MCF 10A (cell line): ENCODE measurements around the gene SMPD4. TPM values are rescaled to one million over a fixed set of nuclear protein-coding genes. Genes with fewer than 3 reads are reported as not detected.
"Not testable (repeated sequence)": the region's sequence is repeated elsewhere in the genome, so short reads cannot be mapped to it uniquely, and the experiment has no call there.

Experiments used
- BruUV-seq: library from RNA; stranded (reverse); fragments of 400-500 nt; replicated peaks from 2 replicates; lab custom pipeline; 2021; lab: Mats Ljungman, UMichigan
- CTCF ChIA-PET: fragments of 300-600 bp; sonication (Branson Sonifier 250); formaldehyde crosslinking; extraction: SDS; loops from one replicate; lab custom pipeline; 2021; ENCODE audit warnings: antibody characterized with exemption, inconsistent platforms; lab: Yijun Ruan, JAX
- POLR2A ChIA-PET: fragments of 300-600, 350-650 bp; sonication (Branson Sonifier 250); formaldehyde crosslinking; extraction: SDS; loops from one replicate; lab custom pipeline; 2020; ENCODE audit warnings: antibody characterized with exemption, inconsistent platforms; lab: Yijun Ruan, JAX
- DNase-seq: peaks from one replicate; pipeline ENCODE4 v3.0.0-alpha.2; 2018; ENCODE audit not compliant: unreplicated experiment
- H3K27ac Mint-ChIP-seq: one replicate; pipeline ENCODE4 v1.8.0; 2022; ENCODE audit warnings: mild to moderate bottlenecking, low read depth, mixed read lengths; ENCODE audit not compliant: unreplicated experiment
- H3K27me3 Mint-ChIP-seq: one replicate; pipeline ENCODE4 v1.8.0; 2022; ENCODE audit warnings: mixed read lengths; ENCODE audit not compliant: insufficient read depth, unreplicated experiment
- H3K36me3 Mint-ChIP-seq: one replicate; pipeline ENCODE4 v1.8.0; 2022; ENCODE audit warnings: mild to moderate bottlenecking, moderate library complexity, mixed read lengths; ENCODE audit not compliant: insufficient read depth, unreplicated experiment
- H3K4me1 Mint-ChIP-seq: one replicate; pipeline ENCODE4 v1.8.0; 2022; ENCODE audit warnings: mixed read lengths; ENCODE audit not compliant: insufficient read depth, unreplicated experiment
- H3K4me3 Mint-ChIP-seq: one replicate; pipeline ENCODE4 v1.8.0; 2022; ENCODE audit warnings: mild to moderate bottlenecking, moderate library complexity, mixed read lengths; ENCODE audit not compliant: unreplicated experiment
- H3K9me3 Mint-ChIP-seq: one replicate; pipeline ENCODE4 v1.8.0; 2022; ENCODE audit warnings: mixed read lengths; ENCODE audit not compliant: unreplicated experiment
- intact Hi-C: fragments of 100-400 bp; cut with micrococcal nuclease; formaldehyde crosslinking; loops from 2 replicates; pipeline ENCODE4 v1.14.1; 2022
- total RNA-seq: library from RNA; stranded (reverse); gene quantifications from 2 replicates; pipeline ENCODE4 v1.2.3, GENCODE V29; 2022
- TF ChIP-seq, protein P1 (sequence below): fragments of 200-600 bp; IDR thresholded peaks from one replicate; pipeline ENCODE4 v1.8.0; 2022; ENCODE audit warnings: antibody characterized with exemption, mild to moderate bottlenecking; ENCODE audit not compliant: unreplicated experiment

Gene SMPD4
- total RNA-seq, 1 experiment from 2014 or later: 41.1 TPM

DNA sequence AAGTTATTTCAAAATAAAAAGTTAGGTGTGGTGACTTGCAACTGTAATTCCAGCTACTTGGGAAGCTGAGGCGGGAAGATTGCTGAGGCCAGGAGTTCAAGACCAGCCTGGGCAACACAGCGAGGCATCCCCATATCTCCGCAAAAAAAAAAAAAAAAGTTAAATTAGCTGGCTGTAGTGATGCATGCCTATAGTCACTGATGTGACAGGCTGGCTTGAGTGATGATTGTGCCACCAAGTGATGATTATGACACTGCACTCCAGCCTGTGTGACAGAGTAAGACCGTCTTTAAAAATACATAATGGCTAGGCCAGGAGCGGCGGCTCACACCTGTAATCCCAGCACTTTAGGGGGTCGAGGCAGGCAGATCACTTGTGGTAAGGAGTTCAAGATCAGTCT, 11.5 kb downstream of the SMPD4 start:
- TF ChIP-seq, protein P1, sequence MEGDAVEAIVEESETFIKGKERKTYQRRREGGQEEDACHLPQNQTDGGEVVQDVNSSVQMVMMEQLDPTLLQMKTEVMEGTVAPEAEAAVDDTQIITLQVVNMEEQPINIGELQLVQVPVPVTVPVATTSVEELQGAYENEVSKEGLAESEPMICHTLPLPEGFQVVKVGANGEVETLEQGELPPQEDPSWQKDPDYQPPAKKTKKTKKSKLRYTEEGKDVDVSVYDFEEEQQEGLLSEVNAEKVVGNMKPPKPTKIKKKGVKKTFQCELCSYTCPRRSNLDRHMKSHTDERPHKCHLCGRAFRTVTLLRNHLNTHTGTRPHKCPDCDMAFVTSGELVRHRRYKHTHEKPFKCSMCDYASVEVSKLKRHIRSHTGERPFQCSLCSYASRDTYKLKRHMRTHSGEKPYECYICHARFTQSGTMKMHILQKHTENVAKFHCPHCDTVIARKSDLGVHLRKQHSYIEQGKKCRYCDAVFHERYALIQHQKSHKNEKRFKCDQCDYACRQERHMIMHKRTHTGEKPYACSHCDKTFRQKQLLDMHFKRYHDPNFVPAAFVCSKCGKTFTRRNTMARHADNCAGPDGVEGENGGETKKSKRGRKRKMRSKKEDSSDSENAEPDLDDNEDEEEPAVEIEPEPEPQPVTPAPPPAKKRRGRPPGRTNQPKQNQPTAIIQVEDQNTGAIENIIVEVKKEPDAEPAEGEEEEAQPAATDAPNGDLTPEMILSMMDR: no peak
- H3K27ac Mint-ChIP-seq: no peak overlapping the region
- CTCF ChIA-PET: interaction anchor here (0.7 to 1.2 kb wide), 3 partner anchors 9 to 161 kb away, joined by 3 to 5 read pairs (median 4); no protein-coding TSS in a partner anchor
- no peak overlapping the region for H3K4me3 Mint-ChIP-seq
- BruUV-seq: no TSS peak
- POLR2A ChIA-PET: no interaction called here
- no peak for DNase-seq
- peaks cover 69% of the 10 kb centered on the region for H3K36me3 Mint-ChIP-seq
- H3K4me1 Mint-ChIP-seq: no peaks in the 10 kb centered on the region
- no peaks in the 10 kb centered on the region for H3K9me3 Mint-ChIP-seq
- intact Hi-C loops: no loop called here
- H3K27me3 Mint-ChIP-seq: no peaks in the 10 kb centered on the region

DNA sequence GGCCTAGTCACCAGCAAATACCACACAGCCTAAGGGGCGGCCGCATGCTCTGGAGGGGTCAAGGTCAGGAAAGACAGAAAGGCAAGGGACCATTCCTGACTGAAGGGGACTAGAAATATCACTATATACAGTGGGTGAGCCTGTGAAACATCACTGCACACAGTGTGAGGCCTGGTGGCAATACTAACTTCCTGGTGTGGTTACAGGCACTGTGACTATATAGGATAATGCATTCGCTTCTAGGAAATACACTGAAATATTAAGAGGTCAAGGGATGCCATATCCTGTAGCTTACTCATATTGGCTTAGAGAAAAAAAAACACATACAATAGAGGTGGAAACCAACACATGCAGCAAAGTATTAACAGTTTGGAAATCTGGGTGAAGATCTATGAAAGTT, 12.2 kb downstream of the SMPD4 start:
- H3K4me1 Mint-ChIP-seq, H3K9me3 Mint-ChIP-seq, BruUV-seq, H3K27me3 Mint-ChIP-seq, H3K27ac Mint-ChIP-seq, DNase-seq, POLR2A ChIA-PET, intact Hi-C loops, H3K4me3 Mint-ChIP-seq: not testable (repeated sequence)
- CTCF ChIA-PET: interaction anchor here (0.7 kb wide), 2 partner anchors 13 to 1909 kb away, joined by 3 to 4 read pairs; no protein-coding TSS in a partner anchor
- peaks cover 73% of the 10 kb centered on the region for H3K36me3 Mint-ChIP-seq

DNA sequence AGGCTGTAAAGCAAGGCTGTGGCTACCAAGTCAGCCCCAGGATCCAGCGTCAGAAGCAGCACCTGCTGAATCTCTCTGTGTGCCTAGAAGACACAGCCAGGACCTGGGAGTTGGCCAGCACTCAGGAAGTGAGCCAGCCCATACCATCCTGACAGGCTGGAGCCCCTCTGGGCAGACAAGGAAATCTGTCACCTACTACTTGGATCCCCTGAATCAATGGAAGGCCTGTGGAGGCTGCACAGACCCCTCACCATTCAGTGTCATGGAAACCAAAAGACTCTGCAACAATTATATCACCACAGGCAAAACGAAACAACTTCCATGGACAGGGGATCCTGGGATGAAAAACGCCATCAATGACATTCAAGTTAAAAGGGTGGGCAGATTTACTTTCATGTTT, 14.8 kb downstream of the SMPD4 start:
- CTCF ChIA-PET, DNase-seq, H3K27ac Mint-ChIP-seq, BruUV-seq, POLR2A ChIA-PET, H3K9me3 Mint-ChIP-seq, H3K4me1 Mint-ChIP-seq, H3K4me3 Mint-ChIP-seq, H3K27me3 Mint-ChIP-seq, intact Hi-C loops: not testable (repeated sequence)
- peaks cover 73% of the 10 kb centered on the region for H3K36me3 Mint-ChIP-seq

DNA sequence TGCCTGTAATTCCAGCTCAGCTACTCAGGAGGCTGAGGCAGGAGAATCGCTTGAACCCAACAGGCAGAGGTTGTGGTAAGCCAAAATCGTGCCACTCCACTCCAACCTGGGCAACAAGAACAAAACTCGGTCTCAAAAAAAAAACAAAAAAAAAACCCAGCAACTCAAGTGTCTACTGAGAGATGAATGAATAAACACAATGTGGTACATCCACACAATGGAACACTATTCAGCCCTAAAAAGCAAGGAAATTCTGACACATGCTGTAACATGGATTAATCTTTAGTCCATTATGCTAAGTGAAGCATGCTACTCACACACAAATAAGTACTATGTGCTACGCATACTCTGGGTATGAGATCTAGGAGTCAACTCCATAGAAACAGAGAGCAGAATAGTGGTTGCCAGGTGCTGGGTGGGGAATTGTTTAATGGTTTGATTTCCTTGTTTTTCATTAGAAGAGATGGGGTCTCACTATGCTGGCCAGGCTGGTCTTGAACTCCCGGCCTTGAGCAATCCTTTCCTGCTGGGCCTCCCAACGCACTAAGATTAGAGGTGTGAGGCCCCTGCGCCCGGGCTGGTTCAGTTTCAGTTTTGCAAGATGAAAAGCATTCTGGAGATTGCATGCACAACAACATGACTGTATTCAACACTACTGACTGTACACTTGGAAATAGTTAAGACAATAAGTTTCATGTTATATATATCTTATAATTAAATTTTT, 15.9 kb downstream of the SMPD4 start:
- Mint-ChIP-seq H3K27ac (no peak overlapping the region), H3K27me3 (no peaks in the 10 kb centered on the region), H3K4me3 (no peak overlapping the region), H3K36me3 (peaks cover 65% of the 10 kb centered on the region), H3K9me3 (no peaks in the 10 kb centered on the region), H3K4me1 (no peaks in the 10 kb centered on the region)
- intact Hi-C loops: no loop called here
- no TSS peak for BruUV-seq
- TF ChIP-seq, protein P1: no peak
- DNase-seq: no peak
- CTCF ChIA-PET: no interaction called here
- POLR2A ChIA-PET: no interaction called here

DNA sequence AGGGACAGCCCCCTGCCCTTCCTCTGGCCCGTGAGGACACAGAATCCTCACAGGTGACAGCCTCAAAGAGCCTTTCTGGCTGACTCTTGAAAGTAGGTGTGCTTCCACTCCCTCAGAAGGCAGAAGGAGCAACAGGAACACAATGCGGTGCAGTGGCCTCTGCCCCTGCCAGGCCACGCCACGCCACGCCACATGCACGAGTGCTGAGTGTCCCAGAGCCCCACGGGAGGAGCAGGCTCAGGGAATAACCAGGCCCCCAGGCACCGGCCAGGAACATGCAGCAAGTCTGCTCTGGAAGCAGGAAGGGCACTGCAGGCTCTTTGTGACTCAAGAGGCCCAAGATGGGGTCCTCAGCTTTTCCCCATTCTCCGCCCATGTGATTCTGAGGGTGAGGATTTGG, 18.4 kb downstream of the SMPD4 start:
- POLR2A ChIA-PET: no interaction called here
- peaks cover 50% of the 10 kb centered on the region for H3K36me3 Mint-ChIP-seq
- TF ChIP-seq, protein P1: no peak
- no peaks in the 10 kb centered on the region for H3K4me1 Mint-ChIP-seq
- no peaks in the 10 kb centered on the region for H3K9me3 Mint-ChIP-seq
- no TSS peak for BruUV-seq
- H3K4me3 Mint-ChIP-seq: no peak overlapping the region
- CTCF ChIA-PET: no interaction called here
- no peaks in the 10 kb centered on the region for H3K27me3 Mint-ChIP-seq
- no peak overlapping the region for H3K27ac Mint-ChIP-seq
- intact Hi-C loops: no loop called here
- no peak for DNase-seq

DNA sequence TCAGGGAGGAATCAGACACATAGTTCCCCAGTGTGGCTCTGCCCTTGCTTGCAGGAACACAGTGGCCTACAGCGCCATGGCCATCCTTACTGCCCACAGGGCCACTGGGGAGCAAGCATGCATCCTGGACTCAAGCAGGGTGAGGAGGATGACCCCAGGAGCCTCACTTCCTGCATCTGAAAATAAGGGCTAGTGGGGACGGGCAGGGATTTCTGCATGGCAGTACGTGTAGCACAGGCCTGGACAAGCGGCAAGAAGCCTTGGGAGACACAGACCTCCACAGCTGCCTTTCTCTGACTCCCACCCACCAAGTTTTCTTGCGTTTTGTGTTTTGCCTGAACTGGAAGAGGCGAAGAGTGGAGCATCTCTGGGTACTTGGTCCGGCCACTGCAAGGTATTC, 18.9 kb downstream of the SMPD4 start:
- H3K27me3 Mint-ChIP-seq, POLR2A ChIA-PET, H3K27ac Mint-ChIP-seq, BruUV-seq, intact Hi-C loops, H3K9me3 Mint-ChIP-seq, DNase-seq, H3K4me1 Mint-ChIP-seq, H3K4me3 Mint-ChIP-seq, CTCF ChIA-PET: not testable (repeated sequence)
- peaks cover 46% of the 10 kb centered on the region for H3K36me3 Mint-ChIP-seq

DNA sequence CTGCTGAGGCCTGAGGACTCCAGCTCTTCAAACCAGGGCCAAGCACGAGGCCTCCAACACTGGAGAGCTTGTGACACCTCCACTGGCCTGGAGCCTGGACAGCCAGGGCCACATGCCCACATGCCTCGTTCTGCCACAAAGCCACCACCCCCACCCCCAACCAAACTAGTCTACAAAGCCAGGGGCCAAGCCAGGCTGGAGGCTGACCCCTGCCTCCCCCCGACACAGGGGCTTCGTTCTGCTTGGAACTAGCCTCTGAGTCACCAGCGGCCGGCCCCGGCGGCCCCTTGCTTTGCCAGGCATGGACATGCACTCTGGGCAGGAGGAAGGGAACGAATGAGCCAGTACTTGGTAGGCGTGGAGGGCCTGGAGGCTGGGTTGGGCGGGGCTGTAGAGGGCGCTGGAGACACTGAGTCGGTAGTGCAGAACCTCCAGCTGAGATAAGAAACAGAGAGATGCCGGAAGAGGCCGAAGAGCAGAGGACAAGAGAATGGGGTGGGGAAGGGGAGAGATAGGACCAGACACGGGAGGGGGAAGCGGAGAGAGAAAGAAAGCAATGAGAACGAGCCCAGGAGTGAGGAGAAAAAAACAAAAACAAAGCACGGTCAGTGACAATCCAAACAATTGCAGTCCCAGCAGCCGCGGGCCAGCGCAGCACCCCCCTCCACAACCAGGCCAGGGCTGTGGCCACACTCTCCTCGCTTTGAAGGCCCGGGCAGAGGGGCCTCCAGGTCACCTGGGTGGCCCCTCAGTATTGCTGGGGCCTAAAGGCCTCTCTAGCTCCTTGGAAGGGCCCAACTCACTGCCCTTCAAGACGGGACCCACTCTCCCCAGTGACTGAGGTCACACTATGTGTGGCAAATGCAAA, 20.3 kb downstream of the SMPD4 start:
- intact Hi-C loops, POLR2A ChIA-PET, BruUV-seq, CTCF ChIA-PET, H3K4me3 Mint-ChIP-seq, H3K4me1 Mint-ChIP-seq, H3K27me3 Mint-ChIP-seq, H3K9me3 Mint-ChIP-seq, DNase-seq, H3K27ac Mint-ChIP-seq: not testable (repeated sequence)
- H3K36me3 Mint-ChIP-seq: peaks cover 34% of the 10 kb centered on the region
